GM12874 (cell line): Measurements from ENCODE around the gene IQCK.
A peak's percentile ranks its signal among the peaks of the same experiment; 100 is the strongest.

ENCODE experiments used
- TF ChIP-seq, protein P1 (sequence below): IDR thresholded peaks from 2 replicates; pipeline ENCODE4 v1.5.1; 2011; ENCODE audit warnings: low read depth, mild to moderate bottlenecking, control low read depth, low read length, moderate library complexity; ENCODE audit not compliant: insufficient read depth

The IQCK gene

DNA sequence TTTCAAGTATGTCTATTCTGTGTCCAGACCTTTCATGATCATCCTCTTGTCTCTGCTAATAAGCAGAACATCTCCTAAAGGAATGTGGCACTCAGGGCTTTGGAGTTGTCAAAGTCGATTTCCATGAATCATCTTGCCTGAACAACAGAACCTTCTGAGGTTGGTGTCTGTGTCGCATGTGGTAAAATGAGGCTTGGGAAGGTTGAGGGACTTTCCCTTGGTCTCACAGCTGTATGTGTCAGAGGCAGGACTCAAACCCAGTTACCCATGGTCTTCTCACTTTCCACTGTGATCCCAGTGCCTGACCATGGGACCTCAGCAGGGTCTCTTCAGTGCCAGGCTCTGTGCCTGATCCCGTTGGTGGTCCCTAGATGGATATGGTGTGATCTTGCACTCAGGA, 170.8 kb downstream of the IQCK start:
- TF ChIP-seq, protein P1, sequence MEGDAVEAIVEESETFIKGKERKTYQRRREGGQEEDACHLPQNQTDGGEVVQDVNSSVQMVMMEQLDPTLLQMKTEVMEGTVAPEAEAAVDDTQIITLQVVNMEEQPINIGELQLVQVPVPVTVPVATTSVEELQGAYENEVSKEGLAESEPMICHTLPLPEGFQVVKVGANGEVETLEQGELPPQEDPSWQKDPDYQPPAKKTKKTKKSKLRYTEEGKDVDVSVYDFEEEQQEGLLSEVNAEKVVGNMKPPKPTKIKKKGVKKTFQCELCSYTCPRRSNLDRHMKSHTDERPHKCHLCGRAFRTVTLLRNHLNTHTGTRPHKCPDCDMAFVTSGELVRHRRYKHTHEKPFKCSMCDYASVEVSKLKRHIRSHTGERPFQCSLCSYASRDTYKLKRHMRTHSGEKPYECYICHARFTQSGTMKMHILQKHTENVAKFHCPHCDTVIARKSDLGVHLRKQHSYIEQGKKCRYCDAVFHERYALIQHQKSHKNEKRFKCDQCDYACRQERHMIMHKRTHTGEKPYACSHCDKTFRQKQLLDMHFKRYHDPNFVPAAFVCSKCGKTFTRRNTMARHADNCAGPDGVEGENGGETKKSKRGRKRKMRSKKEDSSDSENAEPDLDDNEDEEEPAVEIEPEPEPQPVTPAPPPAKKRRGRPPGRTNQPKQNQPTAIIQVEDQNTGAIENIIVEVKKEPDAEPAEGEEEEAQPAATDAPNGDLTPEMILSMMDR = no peak

DNA sequence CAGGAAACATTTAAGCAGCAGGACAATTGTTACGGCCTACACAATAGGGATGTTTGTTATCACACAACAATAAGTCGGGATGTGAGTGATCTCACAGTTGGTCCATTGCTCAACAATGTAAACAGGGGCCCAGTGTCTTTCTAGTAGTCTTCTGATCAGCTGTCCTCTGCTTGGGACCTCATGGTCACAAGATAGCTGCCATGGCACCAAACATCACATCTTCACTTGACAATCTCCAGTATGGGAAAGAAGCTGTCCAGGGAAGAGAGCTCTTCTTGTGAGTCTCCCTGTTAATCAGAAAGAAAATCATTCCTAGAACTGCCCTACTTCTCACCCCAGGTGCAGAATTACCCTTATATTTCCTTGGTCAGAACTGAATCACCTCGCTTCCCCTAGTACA, 172.8 kb downstream of the IQCK start:
- TF ChIP-seq, protein P1 = no peak

GRCh38 chr16:19892902-19893301, 174.8 kb downstream of the IQCK start:
- TF ChIP-seq, protein P1 = no peak

- TF ChIP-seq, protein P1 = no peak
Observed at GRCh38 chr16:19894586-19894985, 176.5 kb downstream of the IQCK start.

DNA sequence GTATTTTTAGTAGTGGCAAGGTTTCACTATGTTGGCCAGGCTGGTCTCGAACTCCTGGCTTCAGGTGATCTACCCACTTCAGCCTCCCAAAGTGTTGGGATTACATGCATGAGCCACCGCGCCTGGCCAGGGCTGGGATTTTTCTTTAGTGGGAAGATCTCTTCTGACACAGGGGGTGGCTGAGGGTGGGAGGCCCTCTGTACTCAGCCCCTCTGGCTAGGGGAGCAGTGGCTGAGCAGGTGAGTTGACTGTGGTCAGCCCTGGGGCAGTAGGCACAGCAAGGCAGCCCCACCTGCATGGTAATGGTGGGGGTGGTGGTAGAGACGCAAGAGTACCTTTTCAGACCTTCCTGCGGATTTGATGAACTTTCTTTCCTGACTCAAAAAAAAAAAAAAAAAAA, 178.9 kb downstream of the IQCK start:
- TF ChIP-seq, protein P1 = no peak

DNA sequence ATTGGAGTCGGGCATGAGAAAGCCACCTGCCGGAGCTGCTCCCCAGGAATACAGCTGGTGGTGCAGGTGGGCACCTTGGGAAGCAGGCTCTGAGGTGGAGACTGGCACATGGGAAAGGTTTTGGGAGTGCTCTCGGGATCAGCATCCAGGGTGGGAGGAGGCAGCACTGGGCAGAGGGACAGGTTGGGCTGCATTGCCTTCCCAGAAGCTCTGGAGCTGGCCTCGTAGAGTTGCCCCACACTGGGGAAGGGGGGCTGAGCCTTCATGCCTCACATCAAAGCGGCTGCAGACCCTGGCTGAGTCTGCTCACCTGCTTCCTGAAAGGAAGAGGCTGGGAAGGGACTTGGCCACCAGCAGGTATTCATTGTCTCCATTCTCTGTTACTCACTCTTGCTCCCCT, 180.1 kb downstream of the IQCK start:
- TF ChIP-seq, protein P1 = no peak

DNA sequence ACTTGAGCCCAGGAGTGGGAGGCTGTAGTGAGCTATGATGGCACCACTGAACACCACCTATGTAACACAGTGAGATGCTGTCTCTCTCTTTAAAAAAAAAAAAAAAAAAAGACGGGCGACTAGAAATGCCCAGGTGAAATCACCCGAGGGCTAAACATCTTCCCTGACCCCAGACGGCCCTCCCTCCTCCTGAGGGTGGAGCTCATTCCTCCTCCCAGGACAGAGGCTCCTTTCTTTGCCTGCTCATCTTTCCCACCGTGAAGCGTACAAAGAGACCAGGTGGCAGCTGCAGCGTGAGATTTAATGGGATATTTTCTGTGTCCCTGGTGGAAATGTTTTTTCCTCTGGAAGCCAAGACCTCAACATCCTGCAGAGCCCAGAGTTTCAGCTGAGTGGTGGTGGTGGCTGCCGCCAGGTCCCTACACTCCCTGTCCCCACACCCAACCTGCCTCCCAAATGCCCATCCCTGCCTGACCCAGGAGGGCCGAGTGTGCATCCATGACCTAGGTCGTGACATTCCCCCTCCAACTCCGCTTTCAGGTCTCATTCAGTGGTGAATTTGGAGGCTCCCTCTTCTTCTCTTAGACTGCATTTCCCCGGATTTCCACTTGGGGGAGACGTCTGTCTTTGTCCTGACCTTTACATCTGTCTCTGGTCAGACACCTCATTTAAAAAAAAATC, 181.0 kb downstream of the IQCK start:
- TF ChIP-seq, protein P1 = peak; percentile 80
